Neuron (in vitro differentiated cells): ENCODE data around the gene SCUBE1.

Experiments used
- H2AFZ ChIP-seq: one replicate; pipeline ENCODE4 v1.6.1; 2013; ENCODE audit warnings: low read depth, mild to moderate bottlenecking, inconsistent platforms, low read length, moderate library complexity
- H3K27me3 ChIP-seq: one replicate; pipeline ENCODE4 v1.6.1; 2013; ENCODE audit warnings: low read length; ENCODE audit not compliant: insufficient read depth
- H3K36me3 ChIP-seq: one replicate; pipeline ENCODE4 v1.6.1; 2013; ENCODE audit warnings: low read length; ENCODE audit not compliant: insufficient read depth
- H3K4me1 ChIP-seq: one replicate; pipeline ENCODE4 v1.6.1; 2013; ENCODE audit warnings: low read length; ENCODE audit not compliant: insufficient read depth
- H3K4me3 ChIP-seq: 2 replicates; pipeline ENCODE4 v1.5.1; 2013; ENCODE audit warnings: mild to moderate bottlenecking, low read length, moderate library complexity
- H3K9me3 ChIP-seq: one replicate; pipeline ENCODE4 v1.6.1; 2013; ENCODE audit warnings: low read length

The SCUBE1 gene

GRCh38 chr22:43160497-43161126, 182.6 kb downstream of the SCUBE1 start:
- Histone ChIP-seq H3K27me3 (no peaks in the 10 kb centered on the region), H3K4me3 (no peak overlapping the region), H2AFZ (no peak overlapping the region), H3K4me1 (peaks cover 9% of the 10 kb centered on the region), H3K9me3 (no peaks in the 10 kb centered on the region), H3K36me3 (no peaks in the 10 kb centered on the region)

GRCh38 chr22:43159484-43160178, 183.5 kb downstream of the SCUBE1 start:
- Histone ChIP-seq H2AFZ (no peak overlapping the region), H3K36me3 (no peaks in the 10 kb centered on the region), H3K9me3 (no peaks in the 10 kb centered on the region), H3K27me3 (no peaks in the 10 kb centered on the region), H3K4me1 (peaks cover 9% of the 10 kb centered on the region), H3K4me3 (no peak overlapping the region)

- Histone ChIP-seq H3K27me3 (no peaks in the 10 kb centered on the region), H3K9me3 (no peaks in the 10 kb centered on the region), H3K4me3 (no peak overlapping the region), H2AFZ (no peak overlapping the region), H3K4me1 (peaks cover 9% of the 10 kb centered on the region), H3K36me3 (no peaks in the 10 kb centered on the region)
These were observed 184.2 kb downstream of the SCUBE1 start for GRCh38 chr22:43158778-43159483.

- H3K4me3 ChIP-seq: no peak overlapping the region
- no peaks in the 10 kb centered on the region for H3K9me3 ChIP-seq
- H3K27me3 ChIP-seq: no peaks in the 10 kb centered on the region
- no peaks in the 10 kb centered on the region for H3K36me3 ChIP-seq
- no peak overlapping the region for H2AFZ ChIP-seq
- peaks cover 5% of the 10 kb centered on the region for H3K4me1 ChIP-seq
These were observed 185.2 kb downstream of the SCUBE1 start for GRCh38 chr22:43157874-43158546.

- Histone ChIP-seq H3K4me1 (peaks cover 10% of the 10 kb centered on the region), H3K4me3 (no peak overlapping the region)
These were observed 186.8 kb downstream of the SCUBE1 start for GRCh38 chr22:43156413-43156812.

GRCh38 chr22:43155789-43156188, 187.4 kb downstream of the SCUBE1 start:
- Histone ChIP-seq H2AFZ (no peak overlapping the region), H3K36me3 (no peaks in the 10 kb centered on the region), H3K27me3 (peaks cover 14% of the 10 kb centered on the region), H3K4me1 (peaks cover 10% of the 10 kb centered on the region), H3K4me3 (no peak overlapping the region), H3K9me3 (no peaks in the 10 kb centered on the region)

More at GRCh38 chr22:43156413-43156812, 186.8 kb downstream of the SCUBE1 start:
- H3K9me3 ChIP-seq: no peaks in the 10 kb centered on the region
- no peaks in the 10 kb centered on the region for H3K36me3 ChIP-seq
- peaks cover 12% of the 10 kb centered on the region for H3K27me3 ChIP-seq
- H2AFZ ChIP-seq: no peak overlapping the region

- Histone ChIP-seq H3K9me3 (no peaks in the 10 kb centered on the region), H3K4me1 (peaks cover 10% of the 10 kb centered on the region), H3K27me3 (peaks cover 17% of the 10 kb centered on the region), H3K36me3 (no peaks in the 10 kb centered on the region), H2AFZ (no peak overlapping the region), H3K4me3 (no peak overlapping the region)
These were observed 188.2 kb downstream of the SCUBE1 start for GRCh38 chr22:43154887-43155536.

GRCh38 chr22:43153899-43154298, 189.3 kb downstream of the SCUBE1 start:
- Histone ChIP-seq H3K36me3 (no peaks in the 10 kb centered on the region), H3K9me3 (no peaks in the 10 kb centered on the region), H3K27me3 (peaks cover 17% of the 10 kb centered on the region), H3K4me3 (no peak overlapping the region), H2AFZ (no peak overlapping the region), H3K4me1 (peaks cover 5% of the 10 kb centered on the region)

GRCh38 chr22:43152357-43153071, 190.7 kb downstream of the SCUBE1 start:
- H3K9me3 ChIP-seq: no peaks in the 10 kb centered on the region
- H2AFZ ChIP-seq: no peak overlapping the region
- no peak overlapping the region for H3K4me3 ChIP-seq
- H3K4me1 ChIP-seq: peaks cover 5% of the 10 kb centered on the region
- H3K36me3 ChIP-seq: no peaks in the 10 kb centered on the region
- H3K27me3 ChIP-seq: peaks cover 20% of the 10 kb centered on the region

- peaks cover 5% of the 10 kb centered on the region for H3K4me1 ChIP-seq
- H3K4me3 ChIP-seq: no peak overlapping the region
- no peaks in the 10 kb centered on the region for H3K9me3 ChIP-seq
- peaks cover 20% of the 10 kb centered on the region for H3K27me3 ChIP-seq
- H3K36me3 ChIP-seq: no peaks in the 10 kb centered on the region
- peak overlapping the region; percentile 17 for H2AFZ ChIP-seq
These were observed 191.2 kb downstream of the SCUBE1 start for GRCh38 chr22:43152003-43152356.

- H3K9me3 ChIP-seq: no peaks in the 10 kb centered on the region
- peak within 1 kb of the TSS; percentile 17 for H2AFZ ChIP-seq
- peaks cover 5% of the 10 kb centered on the region for H3K4me1 ChIP-seq
- H3K4me3 ChIP-seq: no peak within 1 kb of the TSS
- H3K36me3 ChIP-seq: no peaks in the 10 kb centered on the region
- H3K27me3 ChIP-seq: peaks cover 20% of the 10 kb centered on the region
These were observed 191.7 kb downstream of the SCUBE1 start, which contains the start of gene TSPO for GRCh38 chr22:43151251-43152002. Gene TSPO, plus strand, starts transcription at chr22:43151559. Its CDS starts 7,680 bp downstream, at chr22:43159239.
